NCI-H128 (cell line): ENCODE results near the gene ABTB2.

Experiments
- DNase-seq: peaks from one replicate; lab custom pipeline; 2025; ENCODE audit not compliant: unreplicated experiment; lab: John Stamatoyannopoulos, UW

Gene ABTB2

GRCh38 chr11:34243600-34244464 lies 114.0 kb downstream of the ABTB2 start:
- no peak for DNase-seq

GRCh38 chr11:34242037-34242625 lies 115.7 kb downstream of the ABTB2 start:
- no peak for DNase-seq

GRCh38 chr11:34240150-34240494 lies 117.7 kb downstream of the ABTB2 start:
- no peak for DNase-seq

- DNase-seq: no peak
Observed at GRCh38 chr11:34239465-34240149, 118.2 kb downstream of the ABTB2 start.

GRCh38 chr11:34238966-34239365 lies 118.8 kb downstream of the ABTB2 start:
- DNase-seq: no peak

GRCh38 chr11:34238533-34238932 lies 119.3 kb downstream of the ABTB2 start:
- no peak for DNase-seq

GRCh38 chr11:34236572-34236971 lies 121.2 kb downstream of the ABTB2 start:
- no peak for DNase-seq

- DNase-seq: no peak
Observed at GRCh38 chr11:34235591-34236071, 122.2 kb downstream of the ABTB2 start.

GRCh38 chr11:34235189-34235588 lies 122.6 kb downstream of the ABTB2 start:
- DNase-seq: no peak

GRCh38 chr11:34234086-34234740 lies 123.6 kb downstream of the ABTB2 start:
- no peak for DNase-seq

GRCh38 chr11:34233215-34233614 lies 124.6 kb downstream of the ABTB2 start:
- DNase-seq: no peak

GRCh38 chr11:34232807-34233206 lies 125.0 kb downstream of the ABTB2 start:
- DNase-seq: no peak

- DNase-seq: no peak
Observed at GRCh38 chr11:34226210-34226609, 131.6 kb downstream of the ABTB2 start.

- no peak for DNase-seq
Observed at GRCh38 chr11:34225091-34225490, 132.7 kb downstream of the ABTB2 start.

- DNase-seq: no peak
Observed at GRCh38 chr11:34224434-34224966, 133.3 kb downstream of the ABTB2 start.

- DNase-seq: no peak
Observed at GRCh38 chr11:34223907-34224306, 133.9 kb downstream of the ABTB2 start.

- no peak for DNase-seq
Observed at GRCh38 chr11:34223021-34223813, 134.6 kb downstream of the ABTB2 start.

GRCh38 chr11:34222030-34222429 lies 135.8 kb downstream of the ABTB2 start:
- DNase-seq: no peak

GRCh38 chr11:34219941-34220370 lies 137.9 kb downstream of the ABTB2 start:
- no peak for DNase-seq

GRCh38 chr11:34219279-34219678 lies 138.5 kb downstream of the ABTB2 start:
- DNase-seq: no peak
